Gastrocnemius medialis (tissue), 4 donors: ENCODE measurements around the gene RHBDD1. TPM values are rescaled to one million over a fixed set of nuclear protein-coding genes. Genes with fewer than 3 reads are reported as not detected.

Experiments used
- ATAC-seq, 2 donors: fragments of 150-250 bp; one replicate each; pipeline ENCODE4 v1.9.1; 2016
- DNase-seq, 2 donors: peaks; one replicate each; pipeline ENCODE4 v3.0.0-alpha.2; 2019
- H3K27ac ChIP-seq, 4 donors: fragments of 200-600 bp; sonication (generic); 1 replicate in 1 of 4; 2 replicates in 3 of 4; pipeline ENCODE4 v1.5.1; 2016 to 2018; ENCODE audit warnings: mild to moderate bottlenecking in 2 of 4, moderate library complexity in 1 of 4
- H3K27me3 ChIP-seq, 3 donors: fragments of 200-600 bp; sonication (generic) in 2 of 3; 1 replicate in 1 of 3; 2 replicates in 2 of 3; pipeline versions ENCODE4 v1.5.1 to v1.6.0; 2016 to 2019; ENCODE audit warnings: mild to moderate bottlenecking in 1 of 3, moderate library complexity in 1 of 3
- H3K36me3 ChIP-seq, 2 donors: fragments of 200-600 bp; sonication (generic) in 1 of 2; one replicate each; pipeline ENCODE4 v1.5.1; 2017 to 2018
- H3K4me1 ChIP-seq, 2 donors: fragments of 200-600 bp; sonication (generic) in 1 of 2; one replicate each; pipeline ENCODE4 v1.5.1; 2016 to 2017; ENCODE audit warnings: mild to moderate bottlenecking in 2 of 2
- H3K4me3 ChIP-seq, 4 donors: fragments of 200-600 bp; sonication (generic) in 3 of 4; 1 replicate in 1 of 4; 2 replicates in 3 of 4; pipeline ENCODE4 v1.5.1; 2016 to 2019; ENCODE audit warnings: mild to moderate bottlenecking in 2 of 4
- H3K9me3 ChIP-seq, 3 donors: fragments of 200-600 bp; sonication (generic) in 2 of 3; 1 replicate in 1 of 3; 2 replicates in 2 of 3; pipeline ENCODE4 v1.5.1; 2016 to 2019
- CTCF ChIP-seq, 5 experiments: fragments of 450-650 bp in 3 of 5; fragments of 200-600 bp in 2 of 5; sonication (generic) in 2 of 5; IDR thresholded peaks in 4 of 5; conservative IDR thresholded peaks in 1 of 5; 1 replicate in 4 of 5; 2 replicates in 1 of 5; pipeline ENCODE4 v1.5.1; 2016 to 2019; ENCODE audit warnings: antibody characterized with exemption in 5 of 5, mild to moderate bottlenecking in 3 of 5, moderate library complexity in 3 of 5
- POLR2A ChIP-seq, 2 donors: fragments of 450-650 bp; IDR thresholded peaks; one replicate each; pipeline ENCODE4 v1.6.1; 2017; ENCODE audit warnings: antibody characterized with exemption in 2 of 2, mild to moderate bottlenecking in 2 of 2, moderate library complexity in 2 of 2
- in situ Hi-C, 4 donors: fragments of 200-750 bp; cut with MboI; loops; one replicate each; pipeline versions ENCODE4 v1.15.0 to v1.8.0; 2017; ENCODE audit warnings: low sequenced_read_pairs in 4 of 4
- intact Hi-C: fragments of 100-400 bp; cut with DNase I; formaldehyde crosslinking; loops from one replicate; pipeline ENCODE4 v1.15.1; 2023; ENCODE audit warnings: low total_unique reads
- total RNA-seq, 4 donors: library from RNA; depleted of rRNA; stranded (reverse); fragments of >200 nt; gene quantifications; one replicate each; pipeline versions ENCODE4 v1.1.0 to v1.2.3, GENCODE V29; 2016

The RHBDD1 gene
- total RNA-seq, 4 donors from 2014 or later, result 6.2 to 14.2 (median 8.7) TPM

GRCh38 chr2:227020416-227020815, 184.6 kb downstream of the RHBDD1 start:
- TF ChIP-seq POLR2A (IDR thresholded peaks at IDR 0.05), result no peak
- no peak for TF ChIP-seq CTCF (IDR thresholded peaks at IDR 0.05 in 4 of 5, conservative IDR thresholded peaks at IDR 0.05 in 1 of 5)
- H3K9me3 ChIP-seq, result no peaks in the 10 kb centered on the region
- H3K27ac ChIP-seq, result no peak overlapping the region
- in situ Hi-C loops, result no loop called here
- no peaks in the 10 kb centered on the region for H3K4me1 ChIP-seq
- H3K36me3 ChIP-seq, result peaks cover 0 to 20% of the 10 kb centered on the region in 2 donors
- no peaks in the 10 kb centered on the region for H3K27me3 ChIP-seq
- intact Hi-C loops, result no loop called here
- ATAC-seq (no peak), DNase-seq (no peak)
- H3K4me3 ChIP-seq, result no peak overlapping the region

GRCh38 chr2:227022608-227023007, 186.8 kb downstream of the RHBDD1 start:
- in situ Hi-C loops, result no loop called here
- H3K4me3 ChIP-seq, result no peak overlapping the region
- ATAC-seq (no peak), DNase-seq (no peak)
- intact Hi-C loops, result no loop called here
- TF ChIP-seq POLR2A (IDR thresholded peaks at IDR 0.05) (no peak), CTCF (IDR thresholded peaks at IDR 0.05 in 4 of 5, conservative IDR thresholded peaks at IDR 0.05 in 1 of 5) (no peak)
- H3K27ac ChIP-seq, result no peak overlapping the region
- no peaks in the 10 kb centered on the region for H3K27me3 ChIP-seq
- no peaks in the 10 kb centered on the region for H3K9me3 ChIP-seq
- no peaks in the 10 kb centered on the region for H3K4me1 ChIP-seq
- H3K36me3 ChIP-seq, result peaks cover 0 to 30% of the 10 kb centered on the region in 2 donors

GRCh38 chr2:227025510-227025909, 189.7 kb downstream of the RHBDD1 start:
- no peaks in the 10 kb centered on the region for H3K4me1 ChIP-seq
- H3K36me3 ChIP-seq, result peaks cover 0 to 51% of the 10 kb centered on the region in 2 donors
- no peak overlapping the region for H3K27ac ChIP-seq
- intact Hi-C loops (no loop called here), in situ Hi-C loops (no loop called here)
- H3K4me3 ChIP-seq, result no peak overlapping the region
- H3K27me3 ChIP-seq, result no peaks in the 10 kb centered on the region
- DNase-seq (no peak), ATAC-seq (no peak)
- no peak for TF ChIP-seq POLR2A (IDR thresholded peaks at IDR 0.05)
- TF ChIP-seq CTCF (IDR thresholded peaks at IDR 0.05 in 4 of 5, conservative IDR thresholded peaks at IDR 0.05 in 1 of 5), result no peak
- no peaks in the 10 kb centered on the region for H3K9me3 ChIP-seq

GRCh38 chr2:227029426-227030105, 193.7 kb downstream of the RHBDD1 start:
- Histone ChIP-seq H3K4me3 (no peak overlapping the region), H3K27ac (no peak overlapping the region), H3K9me3 (no peaks in the 10 kb centered on the region), H3K27me3 (no peaks in the 10 kb centered on the region), H3K36me3 (peaks cover 0 to 52% of the 10 kb centered on the region in 2 donors), H3K4me1 (no peaks in the 10 kb centered on the region)
- in situ Hi-C loops (no loop called here), intact Hi-C loops (no loop called here)
- DNase-seq (no peak), ATAC-seq (no peak)
- no peak for TF ChIP-seq POLR2A (IDR thresholded peaks at IDR 0.05)
- no peak for TF ChIP-seq CTCF (IDR thresholded peaks at IDR 0.05 in 4 of 5, conservative IDR thresholded peaks at IDR 0.05 in 1 of 5)

- ATAC-seq (no peak), DNase-seq (no peak)
- in situ Hi-C loops, result no loop called here
- Histone ChIP-seq H3K27me3 (no peaks in the 10 kb centered on the region), H3K9me3 (no peaks in the 10 kb centered on the region), H3K4me1 (no peaks in the 10 kb centered on the region), H3K36me3 (peaks cover 0 to 44% of the 10 kb centered on the region in 2 donors), H3K4me3 (no peak overlapping the region), H3K27ac (no peak overlapping the region)
- intact Hi-C loops, result no loop called here
- TF ChIP-seq POLR2A (IDR thresholded peaks at IDR 0.05), result no peak
- TF ChIP-seq CTCF (IDR thresholded peaks at IDR 0.05 in 4 of 5, conservative IDR thresholded peaks at IDR 0.05 in 1 of 5), result no peak
These were observed 194.9 kb downstream of the RHBDD1 start for GRCh38 chr2:227030789-227031188.
